ENCODE data around the gene CLDN1. TPM values are rescaled to one million over a fixed set of nuclear protein-coding genes. Genes with fewer than 3 reads are reported as not detected.

Gene CLDN1
- total and polyA plus RNA-seq, 2 of the 4 experiments (the other 2 are of a cell fraction), result 4.7 to 7.3 TPM

DNA sequence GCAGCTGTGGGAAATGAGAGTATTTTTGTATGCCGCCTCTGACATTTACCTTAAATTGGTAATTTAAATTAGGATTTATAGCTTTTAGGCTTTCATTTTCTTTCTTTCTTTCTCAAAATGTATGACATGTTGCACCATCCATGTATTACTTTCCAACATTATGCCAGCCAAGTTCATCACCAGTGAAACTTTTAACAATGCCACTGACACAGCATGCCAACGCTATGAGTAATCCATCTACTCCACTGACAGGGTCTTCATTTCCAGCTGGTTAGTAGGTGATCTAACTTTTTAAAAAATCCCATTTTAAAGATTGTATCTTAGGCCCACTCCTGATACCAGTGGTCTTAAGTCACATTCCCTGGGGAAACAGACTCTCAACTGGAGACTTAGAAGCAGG lies 43.9 kb upstream of the CLDN1 start:
- Histone ChIP-seq H3K36me3 (ENCODE audit: control insufficient read depth, insufficient read depth, low read length) (no peaks in the 10 kb centered on the region), H2BK120ac (ENCODE audit: low read depth, low read length) (no peak overlapping the region), H2AK9ac (replicated peaks; ENCODE audit: low read depth, low read length, poor library complexity) (no peak overlapping the region), H4K91ac (ENCODE audit: insufficient read depth, low read depth, low read length) (no peak overlapping the region), H2AK5ac (ENCODE audit: low read depth, low read length) (no peak overlapping the region), H3K23ac (ENCODE audit: low read depth, low read length) (no peak overlapping the region), H3K56ac (ENCODE audit: extremely low read depth, insufficient read depth, low read length) (no peak overlapping the region), H3K9ac (ENCODE audit: low read depth, low read length) (no peak overlapping the region), H3K4me2 (ENCODE audit: low read depth, low read length) (no peak overlapping the region), H4K5ac (ENCODE audit: low read depth, low read length) (no peak overlapping the region), H2BK15ac (ENCODE audit: low read depth, low read length) (no peak overlapping the region), H3K27me3 (ENCODE audit: control insufficient read depth, insufficient read depth, low read length) (no peaks in the 10 kb centered on the region), H2AFZ (replicated peaks; ENCODE audit: low read length, poor library complexity) (no peak overlapping the region), H3K9me3 (ENCODE audit: control insufficient read depth, insufficient read depth, low read length) (no peaks in the 10 kb centered on the region), H3K14ac (replicated peaks; ENCODE audit: low read depth, low read length) (no peak overlapping the region), H3K4ac (ENCODE audit: low read depth, low read length) (no peak overlapping the region), H2BK5ac (ENCODE audit: low read depth, low read length, poor library complexity, severe bottlenecking) (no peak overlapping the region), H4K8ac (ENCODE audit: low read depth in 2 of 2, low read length in 2 of 2) (no peak overlapping the region), H3K79me1 (ENCODE audit: low read depth in 1 of 2, low read length in 2 of 2) (no peaks in the 10 kb centered on the region), H2BK20ac (ENCODE audit: low read depth, low read length) (no peak overlapping the region), H4K20me1 (ENCODE audit: insufficient read depth, low read length) (no peaks in the 10 kb centered on the region), H3K4me1 (ENCODE audit: control insufficient read depth, insufficient read depth, low read length) (no peaks in the 10 kb centered on the region; the same call in 1 of the 2 replicates), H3K27ac (ENCODE audit: insufficient read depth, low read length) (no peak overlapping the region), H3K18ac (ENCODE audit: low read depth, low read length) (no peak overlapping the region), H3K9me1 (ENCODE audit: insufficient read depth, low read length) (no peaks in the 10 kb centered on the region), H3K4me3 (ENCODE audit: insufficient read depth, low read depth, low read length) (no peak overlapping the region)
- intact Hi-C loops (cut with micrococcal nuclease) (no loop called here), dilution Hi-C loops (cut with HindIII; ENCODE audit: low sequenced_read_pairs, unreplicated experiment) (no loop called here), in situ Hi-C loops (cut with MboI; ENCODE audit: low sequenced_read_pairs) (no loop called here)
- ChIA-PET CTCF (interaction anchor here (1.4 kb wide), 1 partner anchor 9 kb away, joined by 3 read pairs; no protein-coding TSS in a partner anchor), POLR2A (ENCODE audit: unreplicated experiment) (no interaction called here)
- WGBS, 2 experiments (ENCODE audit: extremely low coverage in 2 of 2, insufficient read length in 1 of 2), result no CpG with 5 or more reads among the region's 2 CpGs
- BruUV-seq (replicated peaks), result no TSS peak
- no peak; the same call in 1 of the 2 replicates for ATAC-seq (ENCODE audit: low read depth)
- no peak for DNase-seq
- TF ChIP-seq CEBPB (IDR thresholded peaks at IDR 0.05; ENCODE audit: low read depth, low read length) (no peak), RAD21 (IDR thresholded peaks at IDR 0.05; ENCODE audit: low read length) (no peak), RCOR1 (IDR thresholded peaks at IDR 0.05; ENCODE audit: insufficient replicate concordance, low read length) (no peak), CHD1 (IDR thresholded peaks at IDR 0.05; ENCODE audit: low read depth, low read length) (no peak), BHLHE40 (IDR thresholded peaks at IDR 0.05; ENCODE audit: low read depth, low read length) (no peak), FOS (IDR thresholded peaks at IDR 0.05; ENCODE audit: low read depth, low read length) (no peak), SMC3 (IDR thresholded peaks at IDR 0.05; ENCODE audit: low read depth, low read length) (no peak), RFX5 (IDR thresholded peaks at IDR 0.05; ENCODE audit: low read depth, low read length) (no peak), NFE2L2 (IDR thresholded peaks at IDR 0.05; ENCODE audit: low read depth, low read length) (no peak), MAFK (IDR thresholded peaks at IDR 0.05; ENCODE audit: low read depth, low read length) (no peak), MXI1 (IDR thresholded peaks at IDR 0.05; ENCODE audit: borderline replicate concordance, low read depth, low read length) (no peak), MAZ (IDR thresholded peaks at IDR 0.05; ENCODE audit: borderline replicate concordance, low read depth, low read length) (no peak), POLR2A (IDR thresholded peaks at IDR 0.05; ENCODE audit: low read depth, low read length) (no peak)
- TF ChIP-seq, protein P1, sequence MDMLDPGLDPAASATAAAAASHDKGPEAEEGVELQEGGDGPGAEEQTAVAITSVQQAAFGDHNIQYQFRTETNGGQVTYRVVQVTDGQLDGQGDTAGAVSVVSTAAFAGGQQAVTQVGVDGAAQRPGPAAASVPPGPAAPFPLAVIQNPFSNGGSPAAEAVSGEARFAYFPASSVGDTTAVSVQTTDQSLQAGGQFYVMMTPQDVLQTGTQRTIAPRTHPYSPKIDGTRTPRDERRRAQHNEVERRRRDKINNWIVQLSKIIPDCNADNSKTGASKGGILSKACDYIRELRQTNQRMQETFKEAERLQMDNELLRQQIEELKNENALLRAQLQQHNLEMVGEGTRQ (IDR thresholded peaks at IDR 0.05; ENCODE audit: low read depth, low read length), result no peak
- TF ChIP-seq, protein P2, sequence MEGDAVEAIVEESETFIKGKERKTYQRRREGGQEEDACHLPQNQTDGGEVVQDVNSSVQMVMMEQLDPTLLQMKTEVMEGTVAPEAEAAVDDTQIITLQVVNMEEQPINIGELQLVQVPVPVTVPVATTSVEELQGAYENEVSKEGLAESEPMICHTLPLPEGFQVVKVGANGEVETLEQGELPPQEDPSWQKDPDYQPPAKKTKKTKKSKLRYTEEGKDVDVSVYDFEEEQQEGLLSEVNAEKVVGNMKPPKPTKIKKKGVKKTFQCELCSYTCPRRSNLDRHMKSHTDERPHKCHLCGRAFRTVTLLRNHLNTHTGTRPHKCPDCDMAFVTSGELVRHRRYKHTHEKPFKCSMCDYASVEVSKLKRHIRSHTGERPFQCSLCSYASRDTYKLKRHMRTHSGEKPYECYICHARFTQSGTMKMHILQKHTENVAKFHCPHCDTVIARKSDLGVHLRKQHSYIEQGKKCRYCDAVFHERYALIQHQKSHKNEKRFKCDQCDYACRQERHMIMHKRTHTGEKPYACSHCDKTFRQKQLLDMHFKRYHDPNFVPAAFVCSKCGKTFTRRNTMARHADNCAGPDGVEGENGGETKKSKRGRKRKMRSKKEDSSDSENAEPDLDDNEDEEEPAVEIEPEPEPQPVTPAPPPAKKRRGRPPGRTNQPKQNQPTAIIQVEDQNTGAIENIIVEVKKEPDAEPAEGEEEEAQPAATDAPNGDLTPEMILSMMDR (conservative IDR thresholded peaks at IDR 0.05; ENCODE audit: low read depth, low read length), result no peak
- TF ChIP-seq, protein P3, sequence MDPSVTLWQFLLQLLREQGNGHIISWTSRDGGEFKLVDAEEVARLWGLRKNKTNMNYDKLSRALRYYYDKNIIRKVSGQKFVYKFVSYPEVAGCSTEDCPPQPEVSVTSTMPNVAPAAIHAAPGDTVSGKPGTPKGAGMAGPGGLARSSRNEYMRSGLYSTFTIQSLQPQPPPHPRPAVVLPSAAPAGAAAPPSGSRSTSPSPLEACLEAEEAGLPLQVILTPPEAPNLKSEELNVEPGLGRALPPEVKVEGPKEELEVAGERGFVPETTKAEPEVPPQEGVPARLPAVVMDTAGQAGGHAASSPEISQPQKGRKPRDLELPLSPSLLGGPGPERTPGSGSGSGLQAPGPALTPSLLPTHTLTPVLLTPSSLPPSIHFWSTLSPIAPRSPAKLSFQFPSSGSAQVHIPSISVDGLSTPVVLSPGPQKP (IDR thresholded peaks at IDR 0.05; ENCODE audit: borderline replicate concordance, low read depth, low read length), result no peak

Measured in IMR-90 (cell line).